ENCODE results near the gene SLC35G4. TPM values are rescaled to one million over a fixed set of nuclear protein-coding genes. Genes with fewer than 3 reads are reported as not detected.

SLC35G4 gene
- total RNA-seq, 4 donors from 2014 or later = not detected

- DNase-seq (ENCODE audit: low spot score in 2 of 2) = no peak
- Histone ChIP-seq H3K27ac (no peak overlapping the region), H3K4me3 (no peak overlapping the region), H3K27me3 (peaks cover 5% of the 10 kb centered on the region), H3K9me3 (no peaks in the 10 kb centered on the region), H3K36me3 (no peaks in the 10 kb centered on the region), H3K4me1 (no peaks in the 10 kb centered on the region)
- TF ChIP-seq EP300 (IDR thresholded peaks at IDR 0.05) = no peak
- TF ChIP-seq POLR2A (IDR thresholded peaks at IDR 0.05) = no peak
- no peak for TF ChIP-seq POLR2AphosphoS5 (IDR thresholded peaks at IDR 0.05)
- TF ChIP-seq CTCF (IDR thresholded peaks at IDR 0.05) = no peak
- WGBS = 71% methylated on average over 10 of the region's 10 CpGs
Observed at GRCh38 chr18:11570073-11570588, 39.3 kb upstream of the SLC35G4 start.

GRCh38 chr18:11570769-11571412 lies 38.5 kb upstream of the SLC35G4 start:
- Histone ChIP-seq H3K9me3 (no peaks in the 10 kb centered on the region), H3K4me3 (no peak overlapping the region), H3K4me1 (no peaks in the 10 kb centered on the region), H3K27me3 (peaks cover 5% of the 10 kb centered on the region), H3K36me3 (no peaks in the 10 kb centered on the region), H3K27ac (no peak overlapping the region)
- WGBS = 70% methylated on average over 14 of the region's 14 CpGs
- TF ChIP-seq POLR2AphosphoS5 (IDR thresholded peaks at IDR 0.05) (no peak), POLR2A (IDR thresholded peaks at IDR 0.05) (no peak), CTCF (IDR thresholded peaks at IDR 0.05) (no peak), EP300 (IDR thresholded peaks at IDR 0.05) (no peak)
- no peak for DNase-seq (ENCODE audit: low spot score in 2 of 2)

- no peaks in the 10 kb centered on the region for H3K4me1 ChIP-seq
- H3K9me3 ChIP-seq = no peaks in the 10 kb centered on the region
- no peaks in the 10 kb centered on the region for H3K36me3 ChIP-seq
- peaks cover 5% of the 10 kb centered on the region for H3K27me3 ChIP-seq
- 75% methylated on average over 9 of the region's 9 CpGs for WGBS
- no peak for TF ChIP-seq EP300 (IDR thresholded peaks at IDR 0.05)
- TF ChIP-seq POLR2A (IDR thresholded peaks at IDR 0.05) = no peak
- no peak for TF ChIP-seq CTCF (IDR thresholded peaks at IDR 0.05)
- TF ChIP-seq POLR2AphosphoS5 (IDR thresholded peaks at IDR 0.05) = no peak
- no peak overlapping the region for H3K27ac ChIP-seq
- DNase-seq (ENCODE audit: low spot score in 2 of 2) = no peak
- H3K4me3 ChIP-seq = no peak overlapping the region
Observed at GRCh38 chr18:11572201-11572600, 37.2 kb upstream of the SLC35G4 start.

- Histone ChIP-seq H3K4me1 (no peaks in the 10 kb centered on the region), H3K27ac (no peak overlapping the region), H3K9me3 (no peaks in the 10 kb centered on the region), H3K4me3 (no peak overlapping the region), H3K36me3 (no peaks in the 10 kb centered on the region), H3K27me3 (peaks cover 5% of the 10 kb centered on the region)
- TF ChIP-seq POLR2AphosphoS5 (IDR thresholded peaks at IDR 0.05) = no peak
- no peak for TF ChIP-seq CTCF (IDR thresholded peaks at IDR 0.05)
- no peak for TF ChIP-seq EP300 (IDR thresholded peaks at IDR 0.05)
- no peak for TF ChIP-seq POLR2A (IDR thresholded peaks at IDR 0.05)
- WGBS = 86% methylated on average over 3 of the region's 3 CpGs
- no peak for DNase-seq (ENCODE audit: low spot score in 2 of 2)
Observed at GRCh38 chr18:11574545-11574944, 34.9 kb upstream of the SLC35G4 start.

GRCh38 chr18:11577271-11578112 lies 31.9 kb upstream of the SLC35G4 start:
- DNase-seq (ENCODE audit: low spot score in 2 of 2) = no peak
- Histone ChIP-seq H3K36me3 (no peaks in the 10 kb centered on the region), H3K4me3 (no peak overlapping the region), H3K27me3 (no peaks in the 10 kb centered on the region), H3K4me1 (no peaks in the 10 kb centered on the region), H3K27ac (no peak overlapping the region), H3K9me3 (no peaks in the 10 kb centered on the region)
- 60% methylated on average over 7 of the region's 7 CpGs for WGBS
- TF ChIP-seq EP300 (IDR thresholded peaks at IDR 0.05) (no peak), CTCF (IDR thresholded peaks at IDR 0.05) (no peak), POLR2A (IDR thresholded peaks at IDR 0.05) (no peak), POLR2AphosphoS5 (IDR thresholded peaks at IDR 0.05) (no peak)
